Hepatocyte (in vitro differentiated cells): ENCODE measurements around the gene HMGXB3. TPM values are rescaled to one million over a fixed set of nuclear protein-coding genes. Genes with fewer than 3 reads are reported as not detected.

ENCODE experiments used
- DNase-seq: peaks from one replicate; pipeline ENCODE4 v3.0.0-alpha.2; 2016; ENCODE audit warnings: low spot score
- H2AFZ ChIP-seq: fragments of 200-600 bp; sonication (generic); 2 replicates; pipeline ENCODE4 v1.6.0; 2016; ENCODE audit warnings: antibody characterized with exemption, mild to moderate bottlenecking
- H3K27ac ChIP-seq: fragments of 200-600 bp; sonication (generic); 2 replicates; pipeline ENCODE4 v1.5.1; 2016; ENCODE audit warnings: mild to moderate bottlenecking
- H3K27me3 ChIP-seq: fragments of 200-600 bp; sonication (generic); 2 replicates; pipeline ENCODE4 v1.6.1; 2016
- H3K36me3 ChIP-seq: fragments of 200-600 bp; sonication (generic); replicated peaks from 2 replicates; pipeline ENCODE4 v1.5.1; 2016; ENCODE audit warnings: low read depth; ENCODE audit not compliant: insufficient read depth
- H3K4me1 ChIP-seq: fragments of 200-600 bp; sonication (generic); 2 replicates; pipeline ENCODE4 v1.5.1; 2016; ENCODE audit warnings: mild to moderate bottlenecking, moderate library complexity; ENCODE audit not compliant: insufficient read depth
- H3K4me2 ChIP-seq: fragments of 200-600 bp; sonication (generic); 2 replicates; pipeline ENCODE4 v1.6.0; 2016
- H3K4me3 ChIP-seq: fragments of 200-600 bp; sonication (generic); 2 replicates; pipeline ENCODE4 v1.5.1; 2016; ENCODE audit warnings: mild to moderate bottlenecking
- H3K79me2 ChIP-seq: fragments of 200-600 bp; sonication (generic); 2 replicates; pipeline ENCODE4 v1.6.0; 2017; ENCODE audit warnings: mild to moderate bottlenecking
- H3K9me2 ChIP-seq: fragments of 200-600 bp; sonication (generic); replicated peaks from 2 replicates; pipeline ENCODE4 v1.6.0; 2017; ENCODE audit warnings: mild to moderate bottlenecking; ENCODE audit not compliant: insufficient read depth
- H3K9me3 ChIP-seq: fragments of 200-600 bp; sonication (generic); 2 replicates; pipeline ENCODE4 v1.5.1; 2016; ENCODE audit warnings: low read depth, mild to moderate bottlenecking
- H4K20me1 ChIP-seq: fragments of 200-600 bp; sonication (generic); 2 replicates; pipeline ENCODE4 v1.6.0; 2016; ENCODE audit warnings: mild to moderate bottlenecking; ENCODE audit not compliant: insufficient read depth, poor library complexity, severe bottlenecking
- EZH2 ChIP-seq: fragments of 200-600 bp; sonication (generic); IDR thresholded peaks from 2 replicates; pipeline ENCODE4 v1.6.1; 2016; ENCODE audit warnings: antibody characterized with exemption, mild to moderate bottlenecking, borderline replicate concordance
- EZH2phosphoT487 ChIP-seq: fragments of 200-600 bp; sonication (generic); IDR thresholded peaks from one replicate; pipeline ENCODE4 v1.6.1; 2018; ENCODE audit warnings: antibody characterized with exemption, mild to moderate bottlenecking, low read depth, moderate library complexity; ENCODE audit not compliant: unreplicated experiment, severe bottlenecking
- WGBS: methylation state at CpG from one replicate; pipeline ENCODE4 v1.1.6; 2016; ENCODE audit warnings: low lambda C conversion rate; ENCODE audit errors: missing lambda C conversion rate; 5-methylcytosine and 5-hydroxymethylcytosine counted together
- polyA plus RNA-seq: library from polyadenylated mRNA; unstranded; fragments of >200 nt; fragmentation: Nextera tagmentation; extraction: Ambion mirVana; gene quantifications from 2 replicates; pipeline ENCODE4 v1.2.1, GENCODE V29; 2016
- total RNA-seq: library from RNA; depleted of rRNA; stranded (reverse); fragments of >200 nt; gene quantifications from 2 replicates; pipeline ENCODE4 v1.2.3, GENCODE V29; 2014
- TF ChIP-seq, protein P1 (sequence below): fragments of 200-600 bp; sonication (generic); IDR thresholded peaks from 2 replicates; pipeline ENCODE4 v1.5.1; 2016; ENCODE audit warnings: antibody characterized with exemption, mild to moderate bottlenecking; ENCODE audit not compliant: poor library complexity

The HMGXB3 gene
- total and polyA plus RNA-seq, 2 experiments from 2014 or later = 24.6 to 47.5 TPM

DNA sequence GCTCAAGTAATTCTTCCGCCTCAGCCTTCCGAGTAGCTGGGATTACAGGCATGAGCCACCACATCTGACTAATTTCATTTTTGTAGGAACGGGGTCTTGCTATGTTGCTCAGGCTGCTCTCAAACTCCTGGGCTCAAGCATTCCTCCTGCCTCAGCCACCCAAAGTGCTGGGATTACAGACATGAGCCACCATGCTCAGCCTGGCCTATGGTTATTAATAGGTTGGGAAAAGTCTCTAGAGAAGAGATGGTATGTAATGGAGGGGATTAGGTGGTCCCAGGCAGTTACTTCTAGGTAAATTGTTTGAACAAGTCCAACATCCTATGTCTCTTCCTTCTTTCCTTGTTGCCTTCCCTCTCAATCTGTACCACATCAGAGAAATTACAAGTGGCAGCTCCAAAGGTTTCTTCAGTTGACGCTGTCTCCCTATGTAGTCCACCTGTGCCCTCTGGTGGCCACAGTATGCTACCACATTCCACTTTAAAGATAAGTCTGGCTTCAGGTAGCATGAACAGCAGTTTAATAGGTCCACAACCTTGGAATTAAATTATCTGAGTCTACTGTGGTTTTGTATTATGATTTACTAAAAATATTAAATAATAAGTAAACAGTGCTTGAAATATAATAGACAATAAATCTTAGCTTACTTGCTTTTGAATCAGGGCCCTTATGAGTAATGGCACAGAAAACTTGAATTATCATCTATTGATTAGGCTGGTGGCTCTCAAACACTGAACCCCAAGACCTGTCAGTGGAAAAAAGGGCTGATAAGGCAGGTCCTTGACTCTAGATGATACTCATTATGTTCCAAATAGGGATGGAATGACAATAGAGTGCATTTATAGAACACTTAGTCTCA, 9.8 kb upstream of the HMGXB3 start:
- Histone ChIP-seq H3K36me3 (no peaks in the 10 kb centered on the region), H3K79me2 (no peaks in the 10 kb centered on the region), H2AFZ (no peak overlapping the region), H3K4me2 (no peak overlapping the region), H3K4me3 (no peak overlapping the region), H3K27me3 (no peaks in the 10 kb centered on the region), H3K9me2 (no peaks in the 10 kb centered on the region), H3K9me3 (no peaks in the 10 kb centered on the region), H3K27ac (peak overlapping the region; percentile 24), H4K20me1 (no peaks in the 10 kb centered on the region), H3K4me1 (peaks cover 10% of the 10 kb centered on the region)
- TF ChIP-seq, protein P1, sequence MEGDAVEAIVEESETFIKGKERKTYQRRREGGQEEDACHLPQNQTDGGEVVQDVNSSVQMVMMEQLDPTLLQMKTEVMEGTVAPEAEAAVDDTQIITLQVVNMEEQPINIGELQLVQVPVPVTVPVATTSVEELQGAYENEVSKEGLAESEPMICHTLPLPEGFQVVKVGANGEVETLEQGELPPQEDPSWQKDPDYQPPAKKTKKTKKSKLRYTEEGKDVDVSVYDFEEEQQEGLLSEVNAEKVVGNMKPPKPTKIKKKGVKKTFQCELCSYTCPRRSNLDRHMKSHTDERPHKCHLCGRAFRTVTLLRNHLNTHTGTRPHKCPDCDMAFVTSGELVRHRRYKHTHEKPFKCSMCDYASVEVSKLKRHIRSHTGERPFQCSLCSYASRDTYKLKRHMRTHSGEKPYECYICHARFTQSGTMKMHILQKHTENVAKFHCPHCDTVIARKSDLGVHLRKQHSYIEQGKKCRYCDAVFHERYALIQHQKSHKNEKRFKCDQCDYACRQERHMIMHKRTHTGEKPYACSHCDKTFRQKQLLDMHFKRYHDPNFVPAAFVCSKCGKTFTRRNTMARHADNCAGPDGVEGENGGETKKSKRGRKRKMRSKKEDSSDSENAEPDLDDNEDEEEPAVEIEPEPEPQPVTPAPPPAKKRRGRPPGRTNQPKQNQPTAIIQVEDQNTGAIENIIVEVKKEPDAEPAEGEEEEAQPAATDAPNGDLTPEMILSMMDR = peak; percentile 98
- TF ChIP-seq EZH2phosphoT487 (no peak), EZH2 (no peak)
- peak; percentile 91 for DNase-seq
- 57% methylated on average over 4 of the region's 4 CpGs for WGBS

DNA sequence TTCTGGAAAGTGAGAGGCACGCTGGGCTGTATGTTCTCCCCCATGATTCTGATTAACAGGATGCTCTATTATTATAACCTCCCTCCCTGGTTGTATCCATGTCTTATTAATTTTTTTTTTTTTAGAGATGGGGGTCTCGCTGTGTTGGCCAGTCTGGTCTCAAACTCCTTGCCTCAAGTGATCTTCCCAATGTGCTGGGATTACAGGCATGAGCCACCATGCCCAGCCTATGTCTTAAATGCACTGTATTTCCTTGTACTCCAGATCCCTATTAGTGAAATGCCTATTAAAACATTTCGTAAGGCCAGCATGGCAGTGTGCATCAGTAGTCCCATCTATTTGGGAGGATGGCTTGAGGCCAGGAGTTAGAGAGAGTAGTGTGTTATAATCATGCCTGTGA, 7.1 kb upstream of the HMGXB3 start:
- Histone ChIP-seq H3K36me3 (no peaks in the 10 kb centered on the region), H3K4me3 (no peak overlapping the region), H3K79me2 (no peaks in the 10 kb centered on the region), H2AFZ (no peak overlapping the region), H3K27ac (no peak overlapping the region), H3K9me3 (no peaks in the 10 kb centered on the region), H3K4me1 (peaks cover 10% of the 10 kb centered on the region), H3K4me2 (no peak overlapping the region), H4K20me1 (no peaks in the 10 kb centered on the region), H3K9me2 (no peaks in the 10 kb centered on the region), H3K27me3 (no peaks in the 10 kb centered on the region)
- WGBS = 96% methylated on average over 3 of the region's 3 CpGs
- DNase-seq = no peak
- TF ChIP-seq EZH2phosphoT487 = no peak
- TF ChIP-seq, protein P1 = no peak
- no peak for TF ChIP-seq EZH2

DNA sequence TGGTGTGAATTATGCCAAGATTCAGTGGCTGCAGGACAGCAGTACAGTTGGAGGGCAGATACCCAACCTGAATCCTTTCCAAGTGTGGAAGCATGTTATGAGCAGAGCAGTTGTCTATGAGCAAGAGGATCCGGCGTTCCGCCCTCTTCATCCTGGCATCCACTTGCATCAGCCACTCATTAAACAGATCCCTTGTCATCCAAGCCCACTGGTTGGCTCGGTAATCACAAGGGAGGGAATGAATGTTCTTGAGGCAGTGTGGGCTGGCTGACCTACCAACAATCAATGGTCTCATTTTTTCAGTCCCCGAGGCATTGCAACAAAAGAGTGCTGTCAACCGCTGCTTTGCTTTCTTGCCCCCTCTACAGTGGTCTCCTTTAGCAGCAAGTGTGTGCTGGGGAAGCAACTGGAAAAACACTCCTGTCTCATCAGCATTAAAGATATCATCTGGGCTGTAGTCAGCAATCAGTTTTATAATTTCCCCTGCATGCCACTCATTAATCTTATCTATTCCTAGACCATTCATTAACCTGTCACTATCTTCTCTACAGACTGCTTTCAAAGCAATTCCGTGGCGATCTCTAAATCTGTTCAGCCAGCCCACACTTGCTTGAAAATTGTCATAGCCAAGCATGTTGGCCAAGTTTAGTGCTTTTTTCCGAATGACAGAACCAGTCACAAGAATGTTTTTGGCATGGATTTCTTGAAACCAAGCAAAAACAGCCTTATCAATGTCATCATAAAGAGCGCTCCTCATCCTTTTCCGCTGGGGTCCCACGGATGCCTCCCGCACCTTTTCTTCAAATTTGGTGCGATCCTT, 4.9 kb upstream of the HMGXB3 start:
- no peak overlapping the region for H3K4me3 ChIP-seq
- H4K20me1 ChIP-seq = no peaks in the 10 kb centered on the region
- peak overlapping the region; percentile 59 for H3K4me2 ChIP-seq
- H2AFZ ChIP-seq = no peak overlapping the region
- H3K9me2 ChIP-seq = no peaks in the 10 kb centered on the region
- peaks cover 10% of the 10 kb centered on the region for H3K79me2 ChIP-seq
- DNase-seq = no peak
- peak overlapping the region; percentile 83 for H3K27ac ChIP-seq
- no peaks in the 10 kb centered on the region for H3K27me3 ChIP-seq
- H3K9me3 ChIP-seq = no peaks in the 10 kb centered on the region
- H3K36me3 ChIP-seq = no peaks in the 10 kb centered on the region
- WGBS = 88% methylated on average over 14 of the region's 14 CpGs
- H3K4me1 ChIP-seq = peaks cover 17% of the 10 kb centered on the region
- TF ChIP-seq, protein P1 = no peak
- TF ChIP-seq EZH2phosphoT487 (no peak), EZH2 (no peak)
